Suprapubic skin (tissue), 4 donors: ENCODE measurements around the gene NUDT4.

Source experiments
- CTCF ChIP-seq, 2 donors: fragments of 200-600 bp in 1 of 2; fragments of 450-650 bp in 1 of 2; sonication (generic) in 1 of 2; IDR thresholded peaks; one replicate each; pipeline ENCODE4 v1.5.1; 2016 to 2019; ENCODE audit warnings: antibody characterized with exemption in 2 of 2, mild to moderate bottlenecking in 1 of 2, moderate library complexity in 1 of 2
- EP300 ChIP-seq: sonication (generic); formaldehyde crosslinking; IDR thresholded peaks from one replicate; pipeline ENCODE4 v1.6.1; 2017; ENCODE audit warnings: antibody characterized with exemption
- POLR2A ChIP-seq, 2 donors: fragments of 450-650 bp; IDR thresholded peaks; one replicate each; pipeline ENCODE4 v1.6.1; 2017; ENCODE audit warnings: antibody characterized with exemption in 2 of 2, mild to moderate bottlenecking in 2 of 2, moderate library complexity in 2 of 2
- POLR2AphosphoS5 ChIP-seq, 3 donors: sonication (generic); formaldehyde crosslinking; IDR thresholded peaks; one replicate each; pipeline ENCODE4 v1.6.1; 2017; ENCODE audit warnings: antibody characterized with exemption in 3 of 3

GRCh38 chr12:93407054-93407962, 29.6 kb downstream of the NUDT4 start:
- no peak for TF ChIP-seq CTCF (IDR thresholded peaks at IDR 0.05)
- TF ChIP-seq POLR2A (IDR thresholded peaks at IDR 0.05): no peak
- TF ChIP-seq POLR2AphosphoS5 (IDR thresholded peaks at IDR 0.05): no peak
- no peak for TF ChIP-seq EP300
